Measurements from ENCODE around the gene ATP8B4. TPM values are rescaled to one million over a fixed set of nuclear protein-coding genes. Genes with fewer than 3 reads are reported as not detected.

Gene ATP8B4
- total RNA-seq, 1 experiment from 2014 or later: not detected

DNA sequence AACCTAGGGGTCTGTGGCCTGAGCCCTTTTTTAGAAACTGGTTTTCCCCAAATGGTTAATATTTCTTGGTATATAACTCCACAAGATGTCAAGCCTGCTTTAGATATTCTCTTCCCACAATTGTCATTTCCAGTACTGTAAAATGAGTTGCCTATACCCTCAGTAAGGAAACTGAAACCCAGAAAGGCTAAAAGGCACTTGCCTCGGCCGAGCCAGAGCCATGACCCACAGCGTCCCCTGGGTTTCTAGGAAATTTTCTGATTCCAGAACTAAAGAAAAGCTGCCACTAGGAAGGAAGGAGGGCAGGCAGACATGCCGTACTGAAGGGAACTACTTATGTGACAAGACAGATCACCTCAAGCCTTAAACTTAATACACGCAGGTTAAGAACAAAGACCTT is 59.1 kb downstream of the ATP8B4 start:
- POLR2A ChIA-PET: no interaction called here
- ATAC-seq: no peak
- CTCF ChIA-PET: no interaction called here

DNA sequence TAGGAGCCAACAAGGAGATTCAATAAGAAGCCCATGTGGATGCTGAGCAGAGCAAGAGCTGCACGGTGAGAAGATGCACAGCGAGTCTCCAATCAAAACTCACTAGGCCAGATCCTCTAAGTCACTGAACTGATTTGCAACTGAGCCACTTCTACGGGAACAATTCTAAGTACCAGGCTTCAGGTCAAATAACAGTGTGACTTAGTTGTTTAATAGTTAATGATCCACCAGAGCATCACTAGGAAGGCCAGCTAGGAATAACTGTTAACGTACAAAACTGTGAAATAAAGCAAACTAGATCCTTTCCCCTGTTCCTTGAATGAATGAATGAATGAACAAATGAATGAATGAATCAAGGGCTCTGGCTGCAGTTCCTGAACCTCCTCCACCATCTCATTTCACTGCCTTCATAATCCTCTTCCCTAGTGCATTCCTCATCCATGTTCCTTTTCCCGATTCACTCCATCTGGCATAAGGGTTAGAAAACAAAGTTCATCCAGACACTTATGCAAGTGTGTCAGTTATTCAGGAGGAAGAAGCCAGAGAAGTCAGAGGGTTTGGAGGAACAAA is 59.7 kb downstream of the ATP8B4 start:
- Histone ChIP-seq H3K36me3 (ENCODE audit: control insufficient read depth, insufficient read depth, low read length) (no peaks in the 10 kb centered on the region), H3K4me1 (ENCODE audit: control insufficient read depth, insufficient read depth, low read length) (no peaks in the 10 kb centered on the region), H3K27ac (ENCODE audit: low read length) (no peak overlapping the region), H3K27me3 (ENCODE audit: control insufficient read depth, insufficient read depth, low read length) (no peaks in the 10 kb centered on the region), H3K9me3 (ENCODE audit: control insufficient read depth, insufficient read depth, low read depth, low read length) (no peaks in the 10 kb centered on the region), H3K4me3 (ENCODE audit: low read depth in 2 of 2, low read length in 2 of 2) (no peak overlapping the region)
- ATAC-seq (no peak), DNase-seq (ENCODE audit: low read depth, low spot score) (no peak)
- no peak for TF ChIP-seq TCF7L2 (IDR thresholded peaks at IDR 0.05; ENCODE audit: low read depth, low read length)
- TF ChIP-seq SIN3A (IDR thresholded peaks at IDR 0.05; ENCODE audit: borderline replicate concordance, insufficient read depth, low read depth, low read length): no peak
- TF ChIP-seq POLR2AphosphoS5 (IDR thresholded peaks at IDR 0.05; ENCODE audit: low read depth, low read length): no peak
- no peak for TF ChIP-seq CTCF (IDR thresholded peaks at IDR 0.05)
- no peak for TF ChIP-seq REST (IDR thresholded peaks at IDR 0.05; ENCODE audit: insufficient read depth in 1 of 2, low read depth in 2 of 2, low read length in 1 of 2)
- intact Hi-C loops (cut with micrococcal nuclease; ENCODE audit: unreplicated experiment): no loop called here
- ChIA-PET POLR2A (no interaction called here), CTCF (no interaction called here)
- no TSS peak for BruUV-seq (replicated peaks)
- in situ Hi-C loops (cut with HindIII; ENCODE audit: low pct_unique_long_range_greater_than_20kb, low sequenced_read_pairs): no loop called here

More for the DNA sequence above, 59.1 kb downstream of the ATP8B4 start:
- Histone ChIP-seq H3K4me1 (ENCODE audit: control insufficient read depth, insufficient read depth, low read length) (no peaks in the 10 kb centered on the region), H3K4me3 (ENCODE audit: low read depth in 2 of 2, low read length in 2 of 2) (no peak overlapping the region), H3K27ac (ENCODE audit: low read length) (no peak overlapping the region), H3K27me3 (ENCODE audit: control insufficient read depth, insufficient read depth, low read length) (no peaks in the 10 kb centered on the region), H3K9me3 (ENCODE audit: control insufficient read depth, insufficient read depth, low read depth, low read length) (no peaks in the 10 kb centered on the region), H3K36me3 (ENCODE audit: control insufficient read depth, insufficient read depth, low read length) (no peaks in the 10 kb centered on the region)
- no peak for DNase-seq (ENCODE audit: low read depth, low spot score)
- TF ChIP-seq TCF7L2 (IDR thresholded peaks at IDR 0.05; ENCODE audit: low read depth, low read length) (no peak), POLR2AphosphoS5 (IDR thresholded peaks at IDR 0.05; ENCODE audit: low read depth, low read length) (no peak), CTCF (IDR thresholded peaks at IDR 0.05) (no peak), SIN3A (IDR thresholded peaks at IDR 0.05; ENCODE audit: borderline replicate concordance, insufficient read depth, low read depth, low read length) (no peak), REST (IDR thresholded peaks at IDR 0.05; ENCODE audit: insufficient read depth in 1 of 2, low read depth in 2 of 2, low read length in 1 of 2) (no peak)
- in situ Hi-C loops (cut with HindIII; ENCODE audit: low pct_unique_long_range_greater_than_20kb, low sequenced_read_pairs): no loop called here
- intact Hi-C loops (cut with micrococcal nuclease; ENCODE audit: unreplicated experiment): no loop called here
- BruUV-seq (replicated peaks): no TSS peak

Data from Panc1 (cell line).